GM18951 (cell line): ENCODE data around the gene AAGAB.
"Not testable (repeated sequence)": the region's sequence is repeated elsewhere in the genome, so short reads cannot be mapped to it uniquely, and the experiment has no call there.

Source experiments
- POLR2A ChIP-seq: IDR thresholded peaks from 4 replicates; pipeline ENCODE4 v1.6.1; 2011; ENCODE audit warnings: mild to moderate bottlenecking; ENCODE audit not compliant: insufficient read length, insufficient read depth; ENCODE audit errors: extremely low read depth
- in situ Hi-C: fragments of 300-500 bp; cut with MboI; formaldehyde crosslinking; loops from one replicate; pipeline ENCODE4 v1.12.0; 2022; ENCODE audit warnings: low sequenced_read_pairs, mixed read lengths, inconsistent platforms; ENCODE audit not compliant: unreplicated experiment

AAGAB gene

DNA sequence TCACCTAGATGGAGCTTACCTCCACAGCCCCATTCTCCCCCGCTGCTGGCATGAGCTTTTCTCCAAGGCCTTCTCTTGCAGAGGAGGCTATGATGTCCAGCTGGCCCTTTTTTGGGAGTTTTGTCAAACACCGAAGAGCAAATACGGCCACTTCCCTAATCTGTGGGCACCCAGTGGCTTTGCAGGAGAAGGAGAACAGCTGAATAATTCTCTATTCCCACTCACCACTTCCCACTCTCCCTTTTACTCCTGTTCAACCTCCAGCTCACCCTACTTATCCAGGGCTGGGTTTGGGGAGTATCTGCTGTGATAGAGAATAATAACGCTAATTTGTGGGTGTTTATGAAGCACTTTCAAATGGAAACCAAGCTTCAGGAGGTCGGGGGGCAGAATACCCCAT is 93.0 kb downstream of the AAGAB start:
- TF ChIP-seq POLR2A: no peak
- in situ Hi-C loops: no loop called here

DNA sequence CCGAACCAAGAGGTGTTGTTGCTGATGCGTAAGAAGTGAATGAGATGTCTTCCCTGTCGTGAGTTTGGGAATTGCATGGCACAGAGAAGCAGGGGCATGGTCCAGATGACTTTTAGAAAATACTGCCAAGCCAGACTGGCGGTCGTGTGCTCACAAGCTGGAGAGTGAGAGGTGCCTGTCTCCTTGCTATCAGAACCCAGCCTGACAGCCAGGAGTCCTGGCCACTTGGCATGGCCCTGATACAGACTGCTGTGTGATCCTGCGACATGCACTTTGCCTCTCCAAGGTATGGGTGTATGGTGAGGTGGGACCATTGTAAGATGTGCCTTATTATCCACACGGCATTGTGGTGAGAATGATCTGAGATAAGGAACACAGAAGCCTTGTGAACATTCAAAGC is 96.1 kb downstream of the AAGAB start:
- in situ Hi-C loops: no loop called here
- no peak for TF ChIP-seq POLR2A

DNA sequence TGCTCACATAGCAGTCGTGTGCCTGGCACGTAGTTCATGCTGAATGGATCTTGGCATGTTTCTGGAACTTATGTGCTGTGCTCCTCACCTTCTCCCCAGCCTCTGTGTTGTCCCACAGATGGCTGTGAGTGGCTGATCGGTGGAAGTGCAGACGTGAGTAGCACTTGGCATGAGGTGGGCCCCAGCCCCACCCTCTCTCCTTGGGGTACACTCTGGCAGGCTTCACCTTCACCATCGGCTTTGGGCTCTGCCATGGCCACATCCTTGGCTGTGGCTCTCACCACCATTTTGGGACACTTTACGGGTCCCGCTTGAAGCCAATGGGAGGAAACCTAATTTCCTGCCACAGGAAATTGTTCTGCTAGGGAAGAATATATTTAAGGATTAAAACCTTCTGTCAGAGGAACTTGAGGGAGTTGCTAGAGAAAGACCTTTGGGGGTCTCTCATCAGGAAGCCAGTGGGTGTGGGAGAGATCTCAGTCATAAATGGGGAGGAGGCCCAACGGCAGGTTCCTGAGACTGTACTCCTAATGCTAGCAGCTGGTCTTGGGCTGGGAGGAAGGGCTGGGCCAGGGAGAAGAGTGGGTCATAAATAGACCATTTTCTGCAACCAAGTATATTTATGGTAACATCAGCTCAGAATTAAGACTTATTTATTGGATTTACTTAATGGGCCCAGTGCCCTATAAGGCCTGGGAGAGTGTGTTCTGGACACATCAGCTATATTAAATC is 96.8 kb downstream of the AAGAB start:
- in situ Hi-C loops: no loop called here
- no peak for TF ChIP-seq POLR2A

DNA sequence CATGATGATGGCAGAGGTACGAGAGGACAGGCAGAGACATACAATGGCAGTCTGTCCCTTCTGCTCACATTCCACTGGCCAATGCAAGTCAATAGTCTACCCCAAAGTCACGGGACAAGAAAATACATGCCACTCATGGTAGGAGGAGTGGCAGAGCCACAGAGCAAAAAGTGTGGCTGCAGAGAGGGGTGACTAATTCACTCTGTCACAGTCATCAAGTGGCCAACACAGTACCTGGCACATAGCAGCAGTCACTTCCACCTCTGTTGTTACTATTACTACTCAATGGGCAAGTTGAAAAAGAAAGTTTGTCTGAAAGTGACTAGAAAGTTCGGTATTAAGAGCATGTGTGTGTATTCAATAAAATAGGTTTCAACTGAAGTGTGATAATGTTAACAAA is 97.6 kb downstream of the AAGAB start:
- in situ Hi-C loops: no loop called here
- TF ChIP-seq POLR2A: no peak

DNA sequence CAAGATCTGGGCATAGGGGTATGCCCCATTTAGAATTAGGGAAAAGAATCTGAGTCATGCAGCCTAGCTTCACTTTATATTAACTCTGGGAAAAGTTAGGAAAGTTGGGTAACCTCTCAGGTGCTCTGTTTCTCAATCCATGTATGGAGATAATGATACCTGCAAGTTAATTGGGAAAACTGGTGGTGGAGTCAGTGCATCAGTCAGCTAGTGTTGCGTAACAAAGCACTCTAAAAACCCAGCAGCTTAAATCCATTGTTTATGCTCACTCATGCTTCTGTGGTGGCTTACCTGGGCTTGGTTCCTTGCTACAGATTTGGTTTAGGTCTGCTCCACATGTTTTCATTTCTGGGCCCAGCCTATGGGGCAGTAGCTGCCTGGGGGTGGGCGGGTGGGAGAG is 98.0 kb downstream of the AAGAB start:
- TF ChIP-seq POLR2A: no peak
- in situ Hi-C loops: no loop called here

DNA sequence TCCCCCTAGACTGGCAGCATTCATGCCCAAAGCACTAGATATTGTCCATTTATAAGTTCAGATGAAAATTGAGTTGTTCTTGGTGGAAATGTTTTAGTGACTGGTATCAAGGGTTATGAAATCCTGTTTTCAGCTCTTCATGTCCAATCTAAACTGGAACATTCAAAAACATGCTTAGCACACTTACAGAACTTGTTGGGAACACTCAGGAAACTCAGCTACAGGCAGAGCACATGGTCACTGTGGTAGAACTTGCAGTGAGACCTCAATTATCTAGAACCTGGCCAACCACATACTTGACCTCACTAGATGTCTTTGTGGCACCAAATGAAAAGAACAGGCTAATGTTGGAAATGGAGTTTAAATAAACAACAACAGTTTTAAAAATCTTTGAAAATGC is 100.2 kb downstream of the AAGAB start:
- in situ Hi-C loops: no loop called here
- TF ChIP-seq POLR2A: no peak

DNA sequence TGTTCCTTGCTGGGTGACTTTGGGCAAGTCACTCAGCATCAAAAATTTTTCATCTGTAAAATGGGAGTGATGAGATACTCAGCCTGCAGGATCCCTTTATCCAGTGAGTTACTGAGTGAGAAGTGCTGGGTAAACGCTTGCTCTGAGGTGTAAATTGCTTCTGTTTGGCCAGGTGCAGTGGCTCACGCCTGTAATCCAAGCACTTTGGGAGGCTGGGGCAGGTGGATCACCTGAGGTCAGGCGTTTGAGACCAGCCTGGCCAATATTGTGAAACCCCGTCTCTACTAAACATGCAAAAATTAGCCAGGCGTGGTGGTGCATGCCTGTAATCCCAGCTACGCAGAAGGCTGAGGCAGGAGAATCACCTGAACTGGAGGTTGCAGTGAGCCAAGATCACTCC is 101.4 kb downstream of the AAGAB start:
- in situ Hi-C loops: not testable (repeated sequence)

DNA sequence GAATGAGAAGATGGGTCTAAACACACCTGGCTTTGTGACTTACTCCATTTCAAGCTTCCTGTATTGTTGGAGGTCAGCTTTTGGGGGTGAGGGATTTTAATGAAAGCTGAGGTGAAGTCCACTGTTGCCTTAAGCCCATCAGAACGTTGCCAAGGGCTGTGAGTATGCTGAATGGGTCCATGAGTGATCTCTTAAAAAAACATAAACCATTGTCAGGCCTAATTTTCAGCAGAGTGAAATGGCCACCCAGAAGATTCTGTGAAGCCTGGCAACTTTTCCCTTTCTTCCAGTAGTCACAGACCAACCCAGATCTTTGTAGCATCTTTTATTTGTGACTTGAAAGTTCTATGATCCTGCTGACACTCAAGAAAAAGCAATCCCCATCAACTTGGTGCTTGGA is 102.0 kb downstream of the AAGAB start:
- TF ChIP-seq POLR2A: no peak
- in situ Hi-C loops: no loop called here
